ENCODE results near the gene ZBTB37. TPM values are rescaled to one million over a fixed set of nuclear protein-coding genes. Genes with fewer than 3 reads are reported as not detected.

The ZBTB37 gene
- total RNA-seq, 4 donors from 2014 or later, result 6.1 to 20.7 (median 9.3) TPM

- no peak overlapping the region for H3K4me3 ChIP-seq
- H3K9me3 ChIP-seq, result no peaks in the 10 kb centered on the region
- no peak overlapping the region for H3K27ac ChIP-seq
- no peak for DNase-seq (ENCODE audit: low spot score in 2 of 2)
- 89% methylated on average over 4 of the region's 4 CpGs for WGBS
- H3K4me1 ChIP-seq, result no peaks in the 10 kb centered on the region
- H3K36me3 ChIP-seq, result peaks cover 18% of the 10 kb centered on the region
- H3K27me3 ChIP-seq, result no peaks in the 10 kb centered on the region
- TF ChIP-seq, protein P1, sequence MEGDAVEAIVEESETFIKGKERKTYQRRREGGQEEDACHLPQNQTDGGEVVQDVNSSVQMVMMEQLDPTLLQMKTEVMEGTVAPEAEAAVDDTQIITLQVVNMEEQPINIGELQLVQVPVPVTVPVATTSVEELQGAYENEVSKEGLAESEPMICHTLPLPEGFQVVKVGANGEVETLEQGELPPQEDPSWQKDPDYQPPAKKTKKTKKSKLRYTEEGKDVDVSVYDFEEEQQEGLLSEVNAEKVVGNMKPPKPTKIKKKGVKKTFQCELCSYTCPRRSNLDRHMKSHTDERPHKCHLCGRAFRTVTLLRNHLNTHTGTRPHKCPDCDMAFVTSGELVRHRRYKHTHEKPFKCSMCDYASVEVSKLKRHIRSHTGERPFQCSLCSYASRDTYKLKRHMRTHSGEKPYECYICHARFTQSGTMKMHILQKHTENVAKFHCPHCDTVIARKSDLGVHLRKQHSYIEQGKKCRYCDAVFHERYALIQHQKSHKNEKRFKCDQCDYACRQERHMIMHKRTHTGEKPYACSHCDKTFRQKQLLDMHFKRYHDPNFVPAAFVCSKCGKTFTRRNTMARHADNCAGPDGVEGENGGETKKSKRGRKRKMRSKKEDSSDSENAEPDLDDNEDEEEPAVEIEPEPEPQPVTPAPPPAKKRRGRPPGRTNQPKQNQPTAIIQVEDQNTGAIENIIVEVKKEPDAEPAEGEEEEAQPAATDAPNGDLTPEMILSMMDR (IDR thresholded peaks at IDR 0.05), result no peak
- TF ChIP-seq POLR2A (IDR thresholded peaks at IDR 0.05) (no peak), POLR2AphosphoS5 (IDR thresholded peaks at IDR 0.05) (no peak), EP300 (IDR thresholded peaks at IDR 0.05) (no peak)
Measured at GRCh38 chr1:173886746-173887611, 18.8 kb downstream of the ZBTB37 start.

- Histone ChIP-seq H3K4me3 (no peak overlapping the region), H3K9me3 (no peaks in the 10 kb centered on the region), H3K36me3 (peaks cover 18% of the 10 kb centered on the region), H3K4me1 (no peaks in the 10 kb centered on the region), H3K27me3 (no peaks in the 10 kb centered on the region), H3K27ac (no peak overlapping the region)
- WGBS, result 93% methylated on average over 2 of the region's 2 CpGs
- no peak for TF ChIP-seq EP300 (IDR thresholded peaks at IDR 0.05)
- no peak for TF ChIP-seq POLR2AphosphoS5 (IDR thresholded peaks at IDR 0.05)
- TF ChIP-seq, protein P1 (IDR thresholded peaks at IDR 0.05), result no peak
- no peak for TF ChIP-seq POLR2A (IDR thresholded peaks at IDR 0.05)
- no peak for DNase-seq (ENCODE audit: low spot score in 2 of 2)
Measured at GRCh38 chr1:173887627-173888026, 19.4 kb downstream of the ZBTB37 start.

GRCh38 chr1:173888749-173889148, 20.6 kb downstream of the ZBTB37 start:
- DNase-seq (ENCODE audit: low spot score in 2 of 2), result no peak
- no peaks in the 10 kb centered on the region for H3K9me3 ChIP-seq
- H3K27me3 ChIP-seq, result no peaks in the 10 kb centered on the region
- no peak overlapping the region for H3K4me3 ChIP-seq
- H3K36me3 ChIP-seq, result peaks cover 18% of the 10 kb centered on the region
- TF ChIP-seq POLR2AphosphoS5 (IDR thresholded peaks at IDR 0.05) (no peak), EP300 (IDR thresholded peaks at IDR 0.05) (no peak), POLR2A (IDR thresholded peaks at IDR 0.05) (no peak)
- TF ChIP-seq, protein P1 (IDR thresholded peaks at IDR 0.05), result no peak
- no peak overlapping the region for H3K27ac ChIP-seq
- no peaks in the 10 kb centered on the region for H3K4me1 ChIP-seq

DNA sequence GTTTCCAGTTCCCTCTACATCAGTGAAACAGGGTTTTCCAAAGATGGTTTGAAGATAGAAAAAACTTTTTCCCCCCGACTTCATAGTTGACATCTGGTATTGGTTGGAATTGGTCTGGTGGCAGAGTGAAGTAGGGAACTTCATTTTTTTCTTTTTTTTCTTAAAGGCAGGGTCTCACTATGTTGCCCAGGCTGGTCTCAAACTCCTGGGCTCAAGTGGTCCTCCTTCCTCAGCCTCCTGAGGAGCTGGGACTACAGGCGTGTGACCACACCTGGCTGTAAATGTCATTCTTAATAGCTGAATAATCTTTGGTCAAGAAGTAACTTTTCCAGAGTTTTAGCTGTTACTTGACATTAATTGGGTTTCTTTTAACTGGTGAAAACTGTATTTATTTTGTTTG, 21.7 kb downstream of the ZBTB37 start:
- no peak overlapping the region for H3K27ac ChIP-seq
- peaks cover 21% of the 10 kb centered on the region for H3K36me3 ChIP-seq
- TF ChIP-seq POLR2A (IDR thresholded peaks at IDR 0.05), result no peak
- TF ChIP-seq, protein P1 (IDR thresholded peaks at IDR 0.05), result no peak
- no peak for TF ChIP-seq POLR2AphosphoS5 (IDR thresholded peaks at IDR 0.05)
- TF ChIP-seq EP300 (IDR thresholded peaks at IDR 0.05), result no peak
- no peaks in the 10 kb centered on the region for H3K27me3 ChIP-seq
- H3K9me3 ChIP-seq, result no peaks in the 10 kb centered on the region
- no peak overlapping the region for H3K4me3 ChIP-seq
- no peaks in the 10 kb centered on the region for H3K4me1 ChIP-seq
- DNase-seq (ENCODE audit: low spot score in 2 of 2), result no peak
- WGBS, result 96% methylated on average over 2 of the region's 2 CpGs

DNA sequence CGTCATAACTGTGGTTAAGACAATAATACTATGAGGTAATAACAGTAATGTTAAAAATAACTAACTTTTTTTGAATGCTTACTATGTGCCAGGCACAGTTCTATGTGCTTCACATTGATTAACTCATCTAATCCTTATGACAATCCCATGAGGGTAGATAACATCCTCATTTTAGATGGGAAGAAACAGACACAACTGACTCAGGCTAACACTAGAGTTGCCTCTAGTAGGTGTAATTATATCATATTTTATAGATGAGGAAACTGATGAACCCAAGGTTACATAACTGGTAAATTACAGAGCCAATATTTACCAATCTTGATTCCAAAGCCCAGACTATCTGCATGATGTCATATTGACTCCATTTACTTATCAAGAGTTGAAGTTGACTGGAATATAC, 25.4 kb downstream of the ZBTB37 start:
- peaks cover 10% of the 10 kb centered on the region for H3K36me3 ChIP-seq
- no peaks in the 10 kb centered on the region for H3K9me3 ChIP-seq
- H3K27ac ChIP-seq, result no peak overlapping the region
- H3K4me1 ChIP-seq, result no peaks in the 10 kb centered on the region
- H3K4me3 ChIP-seq, result no peak overlapping the region
- TF ChIP-seq POLR2A (IDR thresholded peaks at IDR 0.05) (no peak), EP300 (IDR thresholded peaks at IDR 0.05) (no peak)
- TF ChIP-seq, protein P1 (IDR thresholded peaks at IDR 0.05), result no peak
- no peak for DNase-seq (ENCODE audit: low spot score in 2 of 2)
- no peaks in the 10 kb centered on the region for H3K27me3 ChIP-seq
- WGBS, result 88% methylated on average over 1 of the region's 1 CpG

Data from suprapubic skin (tissue), 4 donors.